WERI-Rb-1 (cell line): ENCODE data around the gene KIF5C.

Source experiments
- DNase-seq: peaks from one replicate; pipeline ENCODE4 v3.0.0-alpha.2; 2020
- H3K27ac ChIP-seq: fragments of 250-450 bp; sonication (Bioruptor Pico); 2 replicates; pipeline ENCODE4 v1.5.1; 2020; ENCODE audit warnings: mild to moderate bottlenecking, moderate library complexity
- H3K27me3 ChIP-seq: fragments of 250-450 bp; sonication (Bioruptor Pico); 2 replicates; pipeline ENCODE4 v1.5.1; 2021; ENCODE audit warnings: mild to moderate bottlenecking, low read depth, moderate library complexity; ENCODE audit not compliant: insufficient read depth, severe bottlenecking
- H3K36me3 ChIP-seq: fragments of 250-450 bp; sonication (Bioruptor Pico); 2 replicates; pipeline ENCODE4 v1.5.1; 2020; ENCODE audit warnings: mild to moderate bottlenecking, moderate library complexity
- H3K4me3 ChIP-seq: 2 replicates; pipeline ENCODE4 v1.5.1; 2011; ENCODE audit warnings: low read depth, mild to moderate bottlenecking, control low read depth, low read length
- H3K9me3 ChIP-seq: fragments of 250-450 bp; sonication (Bioruptor Pico); 2 replicates; pipeline ENCODE4 v1.5.1; 2021; ENCODE audit warnings: mild to moderate bottlenecking, moderate library complexity; ENCODE audit not compliant: severe bottlenecking
- TF ChIP-seq, protein P1 (sequence below): IDR thresholded peaks from 2 replicates; pipeline ENCODE4 v1.5.1; 2011; ENCODE audit warnings: low read depth, mild to moderate bottlenecking, control low read depth, inconsistent platforms, low read length

KIF5C gene

DNA sequence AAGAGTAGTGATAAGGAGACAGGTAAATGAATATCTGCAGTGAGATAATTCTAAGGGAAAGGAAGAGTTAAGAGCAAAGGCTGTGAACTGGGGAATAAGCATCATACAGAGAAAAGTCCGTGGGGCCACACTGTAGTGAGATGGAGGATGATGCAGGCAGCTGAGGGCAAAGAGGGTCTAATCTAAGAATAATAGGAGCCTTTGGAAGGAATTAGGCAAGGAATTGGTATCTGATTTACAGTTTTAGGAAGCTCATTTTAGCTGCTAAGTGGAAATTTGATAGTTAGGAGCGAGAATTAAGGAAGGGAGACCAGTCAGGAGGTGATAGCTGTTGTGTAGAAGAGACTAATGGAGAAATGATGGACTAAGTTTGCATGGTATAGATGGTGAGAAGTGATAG, 43.5 kb downstream of the KIF5C start:
- no peak for DNase-seq
- H3K9me3 ChIP-seq: no peaks in the 10 kb centered on the region
- peaks cover 14% of the 10 kb centered on the region for H3K27me3 ChIP-seq
- no peaks in the 10 kb centered on the region for H3K36me3 ChIP-seq
- H3K27ac ChIP-seq: no peak overlapping the region
- TF ChIP-seq, protein P1, sequence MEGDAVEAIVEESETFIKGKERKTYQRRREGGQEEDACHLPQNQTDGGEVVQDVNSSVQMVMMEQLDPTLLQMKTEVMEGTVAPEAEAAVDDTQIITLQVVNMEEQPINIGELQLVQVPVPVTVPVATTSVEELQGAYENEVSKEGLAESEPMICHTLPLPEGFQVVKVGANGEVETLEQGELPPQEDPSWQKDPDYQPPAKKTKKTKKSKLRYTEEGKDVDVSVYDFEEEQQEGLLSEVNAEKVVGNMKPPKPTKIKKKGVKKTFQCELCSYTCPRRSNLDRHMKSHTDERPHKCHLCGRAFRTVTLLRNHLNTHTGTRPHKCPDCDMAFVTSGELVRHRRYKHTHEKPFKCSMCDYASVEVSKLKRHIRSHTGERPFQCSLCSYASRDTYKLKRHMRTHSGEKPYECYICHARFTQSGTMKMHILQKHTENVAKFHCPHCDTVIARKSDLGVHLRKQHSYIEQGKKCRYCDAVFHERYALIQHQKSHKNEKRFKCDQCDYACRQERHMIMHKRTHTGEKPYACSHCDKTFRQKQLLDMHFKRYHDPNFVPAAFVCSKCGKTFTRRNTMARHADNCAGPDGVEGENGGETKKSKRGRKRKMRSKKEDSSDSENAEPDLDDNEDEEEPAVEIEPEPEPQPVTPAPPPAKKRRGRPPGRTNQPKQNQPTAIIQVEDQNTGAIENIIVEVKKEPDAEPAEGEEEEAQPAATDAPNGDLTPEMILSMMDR: no peak
- H3K4me3 ChIP-seq: no peak overlapping the region

DNA sequence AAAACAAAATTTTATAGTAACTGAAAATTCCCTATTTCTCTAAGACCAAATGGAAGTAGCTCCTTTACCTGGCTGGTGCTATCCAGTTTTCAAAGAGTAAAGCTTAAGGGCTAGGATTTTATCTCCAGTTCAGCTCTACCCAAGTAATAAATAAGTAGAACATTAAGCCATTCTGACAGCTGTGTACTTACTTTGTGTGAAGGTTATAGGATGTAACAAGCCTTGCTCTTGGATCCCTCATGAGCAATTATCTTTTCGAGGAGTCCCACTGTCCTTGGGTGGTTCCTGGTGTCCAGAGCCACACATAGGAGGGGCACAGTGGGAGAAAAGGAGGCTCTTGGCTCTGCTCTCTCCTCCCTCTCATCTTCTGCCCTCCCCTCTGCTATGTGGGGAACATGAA, 45.5 kb downstream of the KIF5C start:
- Histone ChIP-seq H3K9me3 (no peaks in the 10 kb centered on the region), H3K27me3 (peaks cover 17% of the 10 kb centered on the region), H3K36me3 (no peaks in the 10 kb centered on the region), H3K27ac (no peak overlapping the region), H3K4me3 (no peak overlapping the region)
- TF ChIP-seq, protein P1: no peak
- DNase-seq: no peak

DNA sequence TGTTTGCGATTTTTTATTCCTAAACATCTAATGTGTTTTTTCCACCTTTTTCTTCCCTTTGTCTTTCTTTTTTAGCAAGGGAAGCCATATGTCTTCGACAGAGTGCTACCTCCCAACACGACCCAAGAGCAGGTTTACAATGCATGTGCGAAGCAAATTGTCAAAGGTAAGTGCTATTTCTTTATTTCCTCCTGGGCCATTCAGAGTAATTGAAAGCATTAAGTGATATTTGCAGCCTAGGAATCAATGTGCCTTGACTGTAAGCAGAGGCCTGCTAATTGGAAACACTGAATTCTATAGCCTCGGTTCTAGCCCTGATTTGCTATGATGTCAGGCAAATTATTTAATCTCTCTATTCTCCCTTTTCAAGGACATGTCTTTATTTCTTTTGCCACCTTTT, 47.0 kb downstream of the KIF5C start:
- Histone ChIP-seq H3K36me3 (no peaks in the 10 kb centered on the region), H3K27ac (no peak overlapping the region), H3K27me3 (peaks cover 15% of the 10 kb centered on the region), H3K4me3 (no peak overlapping the region), H3K9me3 (no peaks in the 10 kb centered on the region)
- TF ChIP-seq, protein P1: no peak
- no peak for DNase-seq

DNA sequence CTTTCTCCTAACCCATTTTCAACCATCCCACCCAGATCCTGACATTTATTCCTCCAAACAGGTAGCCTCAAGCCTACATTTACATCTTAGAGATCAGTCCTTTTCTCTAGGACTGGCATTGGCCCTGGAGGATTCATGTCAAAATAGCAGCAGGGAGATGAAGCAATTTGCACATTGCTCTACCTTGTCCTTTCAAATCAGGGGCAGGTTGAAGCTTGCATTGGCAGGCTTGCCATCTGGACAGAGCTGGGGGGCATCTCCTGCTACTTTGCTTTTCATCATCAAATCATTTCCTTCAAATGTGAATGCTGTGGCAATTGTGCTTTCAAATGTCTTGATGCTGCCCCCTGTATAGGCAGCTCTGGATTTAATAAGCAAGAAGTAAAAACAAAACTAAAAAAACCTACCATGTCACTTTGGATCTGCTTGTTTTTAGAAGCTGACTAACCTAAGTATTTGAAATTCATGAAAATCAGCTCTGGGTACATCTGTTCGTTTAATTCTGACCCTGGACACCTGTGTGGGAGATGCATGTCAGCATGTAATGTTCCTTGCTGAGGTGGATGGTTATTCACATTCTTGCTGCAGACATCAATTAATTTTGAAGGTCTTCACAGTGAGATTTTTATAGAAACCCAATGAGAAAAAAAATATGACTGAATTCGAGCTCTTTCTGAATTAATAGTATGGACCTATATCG, 47.9 kb downstream of the KIF5C start:
- Histone ChIP-seq H3K36me3 (no peaks in the 10 kb centered on the region), H3K27ac (no peak overlapping the region), H3K4me3 (no peak overlapping the region), H3K27me3 (peaks cover 14% of the 10 kb centered on the region), H3K9me3 (no peaks in the 10 kb centered on the region)
- TF ChIP-seq, protein P1: no peak
- DNase-seq: no peak

DNA sequence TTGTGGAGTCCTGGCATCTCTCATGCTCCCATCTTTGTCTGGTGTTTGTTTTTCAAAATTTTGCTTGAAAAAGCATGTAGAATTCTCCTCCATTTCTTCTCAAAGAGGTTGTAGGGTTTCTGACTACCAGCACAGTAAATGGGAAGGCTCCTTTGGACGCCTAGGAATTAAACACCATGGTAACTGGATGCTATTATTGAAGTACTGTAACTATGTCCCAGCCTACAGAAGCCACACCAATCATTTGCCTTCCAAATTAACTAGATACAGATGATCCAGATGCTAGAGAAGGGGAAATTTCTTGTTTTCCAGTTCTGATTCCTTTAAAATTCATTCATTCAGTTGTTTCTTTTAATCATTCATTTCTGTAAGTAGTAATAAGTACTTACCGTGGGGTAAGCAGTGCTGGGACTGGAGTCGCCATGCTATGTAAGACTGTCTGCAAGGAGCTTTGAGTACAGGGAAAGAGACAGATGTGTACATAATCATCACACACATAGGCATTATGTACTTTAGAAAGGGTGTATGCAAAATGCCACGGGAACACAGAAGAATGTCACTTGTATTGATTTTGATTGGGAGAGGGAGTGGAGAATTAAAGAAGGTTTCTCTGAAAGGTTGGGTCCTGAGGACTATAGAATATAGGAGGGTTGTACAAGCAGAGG, 49.6 kb downstream of the KIF5C start:
- TF ChIP-seq, protein P1: no peak
- H3K4me3 ChIP-seq: no peak overlapping the region
- no peak for DNase-seq

More for the DNA sequence above, 49.6 kb downstream of the KIF5C start:
- Histone ChIP-seq H3K27me3 (peaks cover 18% of the 10 kb centered on the region), H3K27ac (no peak overlapping the region), H3K36me3 (no peaks in the 10 kb centered on the region), H3K9me3 (no peaks in the 10 kb centered on the region)
